Measurements from ENCODE around the gene PTGER2.

- TF ChIP-seq CTCF (IDR thresholded peaks at IDR 0.05) (no peak), POLR2A (IDR thresholded peaks at IDR 0.05) (no peak)
Measured at GRCh38 chr14:52304248-52304904, 9.7 kb upstream of the PTGER2 start.
